PC-9 (cell line): ENCODE measurements around the gene CREBL2. TPM values are rescaled to one million over a fixed set of nuclear protein-coding genes. Genes with fewer than 3 reads are reported as not detected.

Experiments
- BruUV-seq: library from RNA; stranded (reverse); fragments of 400-500 nt; replicated peaks from 2 replicates; lab custom pipeline; 2021; lab: Mats Ljungman, UMichigan
- CTCF ChIA-PET: fragments of 300-600 bp; sonication (Branson Sonifier 250); formaldehyde crosslinking; loops from one replicate; lab custom pipeline; 2022; ENCODE audit warnings: antibody characterized with exemption; lab: Charles Lee
- POLR2A ChIA-PET: fragments of 300-600 bp; sonication (Branson Sonifier 250); formaldehyde crosslinking; loops from one replicate; lab custom pipeline; 2022; ENCODE audit warnings: antibody characterized with exemption; ENCODE audit not compliant: unreplicated experiment; lab: Charles Lee
- DNase-seq, 2 experiments: peaks; one replicate each; pipeline versions ENCODE4 v3.0.0 to v3.0.0-alpha.2; 2015 to 2022; ENCODE audit warnings: mixed read lengths in 1 of 2
- H2AFZ ChIP-seq: fragments of 200-600 bp; sonication (generic); 2 replicates; pipeline ENCODE4 v1.8.1; 2017; ENCODE audit warnings: antibody characterized with exemption
- H3F3A ChIP-seq: fragments of 200-600 bp; sonication (generic); 2 replicates; pipeline ENCODE4 v1.8.1; 2017; ENCODE audit warnings: antibody characterized with exemption, mild to moderate bottlenecking, low read depth; ENCODE audit not compliant: insufficient read depth
- H3K27ac ChIP-seq: fragments of 200-600 bp; sonication (generic); 2 replicates; pipeline ENCODE4 v1.6.1; 2016; ENCODE audit warnings: mixed run types
- H3K27me3 ChIP-seq: fragments of 200-600 bp; sonication (generic); 2 replicates; pipeline ENCODE4 v1.6.1; 2016; ENCODE audit warnings: low read depth, mixed run types; ENCODE audit not compliant: insufficient read depth
- H3K36me3 ChIP-seq: fragments of 200-600 bp; sonication (generic); 2 replicates; pipeline ENCODE4 v1.6.1; 2016; ENCODE audit warnings: low read depth, mixed run types
- H3K4me1 ChIP-seq: fragments of 200-600 bp; sonication (generic); replicated peaks from 2 replicates; pipeline ENCODE4 v1.6.1; 2016; ENCODE audit warnings: mixed run types; ENCODE audit not compliant: insufficient read depth
- H3K4me2 ChIP-seq: fragments of 200-600 bp; sonication (generic); 2 replicates; pipeline ENCODE4 v1.6.1; 2017; ENCODE audit warnings: mixed run types
- H3K4me3 ChIP-seq: fragments of 200-600 bp; sonication (generic); 2 replicates; pipeline ENCODE4 v1.6.1; 2016; ENCODE audit warnings: mixed run types
- H3K79me2 ChIP-seq: fragments of 200-600 bp; sonication (generic); 2 replicates; pipeline ENCODE4 v1.6.1; 2017; ENCODE audit warnings: low read depth, mixed run types
- H3K9me2 ChIP-seq: fragments of 200-600 bp; sonication (generic); 2 replicates; pipeline ENCODE4 v1.8.1; 2017; ENCODE audit warnings: mild to moderate bottlenecking; ENCODE audit not compliant: insufficient read depth
- H3K9me3 ChIP-seq: fragments of 200-600 bp; sonication (generic); 2 replicates; pipeline ENCODE4 v1.8.1; 2016; ENCODE audit warnings: low read depth; ENCODE audit not compliant: insufficient read depth
- H4K20me1 ChIP-seq: fragments of 200-600 bp; sonication (generic); 2 replicates; pipeline ENCODE4 v1.8.1; 2017; ENCODE audit not compliant: insufficient read depth
- CTCF ChIP-seq: fragments of 200-600 bp; sonication (generic); conservative IDR thresholded peaks from 2 replicates; pipeline ENCODE4 v1.6.1; 2017; ENCODE audit warnings: mixed run types, antibody characterized with exemption, mild to moderate bottlenecking, moderate library complexity
- EZH2 ChIP-seq: fragments of 200-600 bp; sonication (generic); IDR thresholded peaks from 2 replicates; pipeline ENCODE4 v1.8.0; 2017; ENCODE audit warnings: antibody characterized with exemption, low read depth
- intact Hi-C: fragments of 100-400 bp; cut with micrococcal nuclease; formaldehyde crosslinking; loops from one replicate; pipeline ENCODE4 v1.10.0; 2022; ENCODE audit not compliant: unreplicated experiment
- total RNA-seq: library from RNA; stranded (reverse); gene quantifications from 2 replicates; pipeline ENCODE4 v1.2.3, GENCODE V29; 2021

The CREBL2 gene
- total RNA-seq, 1 experiment from 2014 or later: 30.3 TPM

GRCh38 chr12:12663644-12664294, 52.1 kb downstream of the CREBL2 start:
- Histone ChIP-seq H3K27me3 (no peaks in the 10 kb centered on the region), H3K79me2 (no peaks in the 10 kb centered on the region), H3K4me1 (no peaks in the 10 kb centered on the region), H4K20me1 (no peaks in the 10 kb centered on the region), H3K9me3 (no peaks in the 10 kb centered on the region), H3K36me3 (no peaks in the 10 kb centered on the region), H3K9me2 (no peaks in the 10 kb centered on the region), H3K4me3 (no peak overlapping the region), H3K4me2 (no peak overlapping the region), H3K27ac (no peak overlapping the region), H3F3A (no peaks in the 10 kb centered on the region), H2AFZ (no peak overlapping the region)
- ChIA-PET POLR2A (no interaction called here), CTCF (interaction anchor here (0.6 kb wide), 1 partner anchor 76 kb away, joined by 12 read pairs; no protein-coding TSS in a partner anchor)
- DNase-seq: no peak
- TF ChIP-seq EZH2 (no peak), CTCF (no peak)
- intact Hi-C loops: no loop called here
- BruUV-seq: no TSS peak

- Histone ChIP-seq H3K4me2 (no peak overlapping the region), H3K27ac (no peak overlapping the region), H3K79me2 (no peaks in the 10 kb centered on the region), H3K9me3 (no peaks in the 10 kb centered on the region), H3K27me3 (no peaks in the 10 kb centered on the region), H3K4me3 (no peak overlapping the region), H2AFZ (no peak overlapping the region), H3K4me1 (no peaks in the 10 kb centered on the region), H3F3A (no peaks in the 10 kb centered on the region), H4K20me1 (no peaks in the 10 kb centered on the region), H3K36me3 (no peaks in the 10 kb centered on the region), H3K9me2 (no peaks in the 10 kb centered on the region)
- ChIA-PET CTCF (no interaction called here), POLR2A (no interaction called here)
- DNase-seq: no peak
- BruUV-seq: no TSS peak
- TF ChIP-seq CTCF (no peak), EZH2 (no peak)
- intact Hi-C loops: no loop called here
Measured at GRCh38 chr12:12665194-12665593, 53.5 kb downstream of the CREBL2 start.

GRCh38 chr12:12668005-12668404, 56.3 kb downstream of the CREBL2 start:
- no peak overlapping the region for H3K4me3 ChIP-seq
- no TSS peak for BruUV-seq
- no peak for TF ChIP-seq CTCF
- no peak for TF ChIP-seq EZH2
- no peaks in the 10 kb centered on the region for H3K27me3 ChIP-seq
- H3K79me2 ChIP-seq: no peaks in the 10 kb centered on the region
- no peak overlapping the region for H2AFZ ChIP-seq
- 0 out of 2 replicates have a peak, but pooled peaks cover 4% of the 10 kb centered on the region for H3K4me1 ChIP-seq
- ChIA-PET CTCF (interaction anchor here (0.6 kb wide), 1 partner anchor 12 kb away, joined by 3 read pairs; no protein-coding TSS in a partner anchor), POLR2A (no interaction called here)
- intact Hi-C loops: no loop called here
- no peaks in the 10 kb centered on the region for H3F3A ChIP-seq
- DNase-seq: no peak
- H3K27ac ChIP-seq: no peak overlapping the region
- no peaks in the 10 kb centered on the region for H3K9me3 ChIP-seq
- no peaks in the 10 kb centered on the region for H3K9me2 ChIP-seq
- H4K20me1 ChIP-seq: no peaks in the 10 kb centered on the region
- no peaks in the 10 kb centered on the region for H3K36me3 ChIP-seq
- no peak overlapping the region for H3K4me2 ChIP-seq
